PFSK-1 (cell line): ENCODE data around the gene CLCN1.

ENCODE experiments used
- FOXP2 ChIP-seq: optimal IDR thresholded peaks from 2 replicates; pipeline ENCODE3; 2011; ENCODE audit warnings: borderline replicate concordance, control low read depth, inconsistent platforms; ENCODE audit not compliant: insufficient read depth; ENCODE audit errors: extremely low read length, extremely low read depth
- POLR2AphosphoS5 ChIP-seq: IDR thresholded peaks from 2 replicates; pipeline ENCODE4 v1.6.1; 2012; ENCODE audit warnings: low read depth, mild to moderate bottlenecking, control low read depth, low read length, moderate library complexity
- SIN3A ChIP-seq: IDR thresholded peaks from 2 replicates; pipeline ENCODE4 v1.6.1; 2012; ENCODE audit warnings: mild to moderate bottlenecking, low read length, moderate library complexity, borderline replicate concordance; ENCODE audit not compliant: insufficient read depth
- TAF1 ChIP-seq: IDR thresholded peaks from 2 replicates; pipeline ENCODE4 v1.6.1; 2012; ENCODE audit warnings: low read length, control low read depth, borderline replicate concordance; ENCODE audit not compliant: insufficient read depth
- TF ChIP-seq, protein P1 (sequence below), 2 experiments: IDR thresholded peaks; 2 replicates each; pipeline versions ENCODE4 v1.6.1 to v1.8.0; 2011 to 2012; ENCODE audit warnings: low read depth in 2 of 2, low read length in 2 of 2, control low read depth in 1 of 2, inconsistent platforms in 1 of 2, mild to moderate bottlenecking in 1 of 2, moderate library complexity in 1 of 2; ENCODE audit not compliant: insufficient read depth in 1 of 2

Gene CLCN1

GRCh38 chr7:143381427-143382125 lies 65.7 kb downstream of the CLCN1 start:
- no peak for TF ChIP-seq SIN3A

- TF ChIP-seq FOXP2, result no peak
- no peak for TF ChIP-seq SIN3A
- no peak for TF ChIP-seq TAF1
- TF ChIP-seq, protein P1, sequence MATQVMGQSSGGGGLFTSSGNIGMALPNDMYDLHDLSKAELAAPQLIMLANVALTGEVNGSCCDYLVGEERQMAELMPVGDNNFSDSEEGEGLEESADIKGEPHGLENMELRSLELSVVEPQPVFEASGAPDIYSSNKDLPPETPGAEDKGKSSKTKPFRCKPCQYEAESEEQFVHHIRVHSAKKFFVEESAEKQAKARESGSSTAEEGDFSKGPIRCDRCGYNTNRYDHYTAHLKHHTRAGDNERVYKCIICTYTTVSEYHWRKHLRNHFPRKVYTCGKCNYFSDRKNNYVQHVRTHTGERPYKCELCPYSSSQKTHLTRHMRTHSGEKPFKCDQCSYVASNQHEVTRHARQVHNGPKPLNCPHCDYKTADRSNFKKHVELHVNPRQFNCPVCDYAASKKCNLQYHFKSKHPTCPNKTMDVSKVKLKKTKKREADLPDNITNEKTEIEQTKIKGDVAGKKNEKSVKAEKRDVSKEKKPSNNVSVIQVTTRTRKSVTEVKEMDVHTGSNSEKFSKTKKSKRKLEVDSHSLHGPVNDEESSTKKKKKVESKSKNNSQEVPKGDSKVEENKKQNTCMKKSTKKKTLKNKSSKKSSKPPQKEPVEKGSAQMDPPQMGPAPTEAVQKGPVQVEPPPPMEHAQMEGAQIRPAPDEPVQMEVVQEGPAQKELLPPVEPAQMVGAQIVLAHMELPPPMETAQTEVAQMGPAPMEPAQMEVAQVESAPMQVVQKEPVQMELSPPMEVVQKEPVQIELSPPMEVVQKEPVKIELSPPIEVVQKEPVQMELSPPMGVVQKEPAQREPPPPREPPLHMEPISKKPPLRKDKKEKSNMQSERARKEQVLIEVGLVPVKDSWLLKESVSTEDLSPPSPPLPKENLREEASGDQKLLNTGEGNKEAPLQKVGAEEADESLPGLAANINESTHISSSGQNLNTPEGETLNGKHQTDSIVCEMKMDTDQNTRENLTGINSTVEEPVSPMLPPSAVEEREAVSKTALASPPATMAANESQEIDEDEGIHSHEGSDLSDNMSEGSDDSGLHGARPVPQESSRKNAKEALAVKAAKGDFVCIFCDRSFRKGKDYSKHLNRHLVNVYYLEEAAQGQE (IDR thresholded peaks at IDR 0.05; ENCODE audit: insufficient read depth in 1 of 2, low read depth in 2 of 2, low read length in 2 of 2), result no peak
- TF ChIP-seq POLR2AphosphoS5, result no peak
Measured at GRCh38 chr7:143382126-143382790, 66.3 kb downstream of the CLCN1 start.

DNA sequence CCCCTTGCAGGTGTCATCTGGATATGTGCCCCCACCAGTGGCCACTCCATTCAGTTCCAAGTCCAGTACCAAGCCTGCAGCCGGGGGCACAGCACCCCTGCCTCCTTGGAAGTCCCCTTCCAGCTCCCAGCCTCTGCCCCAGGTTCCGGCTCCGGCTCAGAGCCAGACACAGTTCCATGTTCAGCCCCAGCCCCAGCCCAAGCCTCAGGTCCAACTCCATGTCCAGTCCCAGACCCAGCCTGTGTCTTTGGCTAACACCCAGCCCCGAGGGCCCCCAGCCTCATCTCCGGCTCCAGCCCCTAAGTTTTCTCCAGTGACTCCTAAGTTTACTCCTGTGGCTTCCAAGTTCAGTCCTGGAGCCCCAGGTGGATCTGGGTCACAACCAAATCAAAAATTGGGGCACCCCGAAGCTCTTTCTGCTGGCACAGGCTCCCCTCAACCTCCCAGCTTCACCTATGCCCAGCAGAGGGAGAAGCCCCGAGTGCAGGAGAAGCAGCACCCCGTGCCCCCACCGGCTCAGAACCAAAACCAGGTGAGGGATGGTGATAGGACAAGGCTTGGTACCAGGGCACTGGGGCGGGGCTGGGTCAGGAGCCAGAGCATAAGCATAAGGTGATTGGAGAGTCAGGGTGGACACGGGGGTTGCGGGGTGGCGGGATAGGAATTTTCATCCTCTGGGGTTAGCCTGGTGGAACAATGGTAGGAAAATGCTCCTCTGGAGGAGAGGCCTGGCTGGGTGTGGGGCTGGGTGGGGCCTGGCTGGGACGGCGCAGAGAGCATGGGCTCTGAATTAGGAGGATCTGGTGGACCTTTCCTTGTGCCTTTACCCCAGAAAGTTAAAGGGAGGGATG lies 67.1 kb downstream of the CLCN1 start:
- no peak for TF ChIP-seq POLR2AphosphoS5
- no peak for TF ChIP-seq FOXP2
- TF ChIP-seq SIN3A, result no peak
- no peak for TF ChIP-seq TAF1
- TF ChIP-seq, protein P1 (IDR thresholded peaks at IDR 0.05; ENCODE audit: insufficient read depth in 1 of 2, low read depth in 2 of 2, low read length in 2 of 2), result no peak

- TF ChIP-seq SIN3A (no peak), POLR2AphosphoS5 (no peak), TAF1 (no peak), FOXP2 (no peak)
- TF ChIP-seq, protein P1 (IDR thresholded peaks at IDR 0.05; ENCODE audit: insufficient read depth in 1 of 2, low read depth in 2 of 2, low read length in 2 of 2), result no peak
Measured at GRCh38 chr7:143383642-143383957, 67.7 kb downstream of the CLCN1 start.

- TF ChIP-seq SIN3A (no peak), POLR2AphosphoS5 (no peak), FOXP2 (no peak), TAF1 (no peak)
- TF ChIP-seq, protein P1 (IDR thresholded peaks at IDR 0.05; ENCODE audit: insufficient read depth in 1 of 2, low read depth in 2 of 2, low read length in 2 of 2), result no peak
Measured at GRCh38 chr7:143384148-143384547, 68.2 kb downstream of the CLCN1 start.
